Ascending aorta (tissue), 2 donors: ENCODE results near the gene FAM222A. TPM values are rescaled to one million over a fixed set of nuclear protein-coding genes. Genes with fewer than 3 reads are reported as not detected.

Experiments
- DNase-seq, 2 donors: peaks; one replicate each; pipeline ENCODE4 v3.0.0-alpha.2; 2019; ENCODE audit warnings: low spot score in 2 of 2
- H3K27ac ChIP-seq, 2 donors: fragments of 200-600 bp; sonication (generic); one replicate each; pipeline ENCODE4 v1.5.1; 2016 to 2017; ENCODE audit warnings: mild to moderate bottlenecking in 1 of 2
- H3K27me3 ChIP-seq: fragments of 200-600 bp; sonication (generic); one replicate; pipeline ENCODE4 v1.5.1; 2017
- H3K36me3 ChIP-seq, 2 donors: fragments of 200-600 bp; sonication (generic); one replicate each; pipeline ENCODE4 v1.5.1; 2016
- H3K4me1 ChIP-seq, 2 donors: fragments of 200-600 bp; sonication (generic); one replicate each; pipeline ENCODE4 v1.5.1; 2016 to 2017; ENCODE audit warnings: mild to moderate bottlenecking in 1 of 2
- H3K4me3 ChIP-seq, 2 donors: fragments of 200-600 bp; sonication (generic); one replicate each; pipeline ENCODE4 v1.5.1; 2016 to 2017; ENCODE audit warnings: mild to moderate bottlenecking in 1 of 2
- H3K9me3 ChIP-seq, 2 donors: fragments of 200-600 bp; sonication (generic); one replicate each; pipeline ENCODE4 v1.5.1; 2016
- CTCF ChIP-seq, 3 experiments: fragments of 200-600 bp in 2 of 3; fragments of 450-650 bp in 1 of 3; sonication (generic) in 2 of 3; IDR thresholded peaks; one replicate each; pipeline ENCODE4 v1.5.1; 2016 to 2019; ENCODE audit warnings: antibody characterized with exemption in 3 of 3, mild to moderate bottlenecking in 1 of 3, moderate library complexity in 1 of 3
- intact Hi-C: fragments of 100-400 bp; cut with DNase I; formaldehyde crosslinking; loops from one replicate; pipeline ENCODE4 v1.15.1; 2023
- total RNA-seq: library from RNA; depleted of rRNA; stranded (reverse); fragments of >200 nt; gene quantifications from one replicate; pipeline ENCODE4 v1.1.0, GENCODE V29; 2016

Gene FAM222A
- total RNA-seq, 1 donor from 2014 or later = 3.3 TPM

- no peaks in the 10 kb centered on the region for H3K4me1 ChIP-seq
- H3K27ac ChIP-seq = no peak overlapping the region
- no peak overlapping the region for H3K4me3 ChIP-seq
- no peak for TF ChIP-seq CTCF (IDR thresholded peaks at IDR 0.05)
- DNase-seq = peak in 1 of 2 donors; percentile 40
- H3K36me3 ChIP-seq = no peaks in the 10 kb centered on the region
- intact Hi-C loops = no loop called here
- no peaks in the 10 kb centered on the region for H3K27me3 ChIP-seq
- H3K9me3 ChIP-seq = no peaks in the 10 kb centered on the region
These were observed 23.0 kb downstream of the FAM222A start for GRCh38 chr12:109736552-109737108.

GRCh38 chr12:109737126-109737525, 23.5 kb downstream of the FAM222A start:
- intact Hi-C loops = no loop called here
- Histone ChIP-seq H3K9me3 (no peaks in the 10 kb centered on the region), H3K27ac (no peak overlapping the region), H3K36me3 (no peaks in the 10 kb centered on the region), H3K27me3 (no peaks in the 10 kb centered on the region), H3K4me1 (no peaks in the 10 kb centered on the region), H3K4me3 (no peak overlapping the region)
- peak in 1 of 2 donors; percentile 12 for DNase-seq
- TF ChIP-seq CTCF (IDR thresholded peaks at IDR 0.05) = no peak

DNA sequence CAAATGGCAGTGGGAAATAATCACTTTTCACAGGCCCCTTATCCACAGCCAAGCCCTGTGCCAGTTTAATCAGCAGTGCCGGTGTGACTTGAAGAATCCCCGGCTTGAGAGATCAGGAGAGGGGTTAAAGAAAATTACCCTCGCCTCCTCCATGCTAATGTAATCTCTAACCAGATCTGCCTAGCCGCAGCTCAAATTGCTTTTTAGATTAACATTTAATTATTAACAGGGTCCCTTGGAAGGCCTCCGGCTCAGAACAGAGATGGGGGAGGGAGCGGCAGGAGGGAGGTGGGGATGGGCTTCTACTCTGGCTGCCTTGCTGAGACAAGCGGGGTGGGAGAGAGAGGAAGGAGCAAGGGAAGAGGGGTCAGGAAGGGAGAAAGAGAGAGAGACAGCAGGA, 24.0 kb downstream of the FAM222A start:
- intact Hi-C loops = no loop called here
- H3K4me3 ChIP-seq = no peak overlapping the region
- H3K27me3 ChIP-seq = no peaks in the 10 kb centered on the region
- no peaks in the 10 kb centered on the region for H3K36me3 ChIP-seq
- H3K27ac ChIP-seq = no peak overlapping the region
- no peaks in the 10 kb centered on the region for H3K9me3 ChIP-seq
- no peak for DNase-seq
- TF ChIP-seq CTCF (IDR thresholded peaks at IDR 0.05) = no peak
- no peaks in the 10 kb centered on the region for H3K4me1 ChIP-seq

- Histone ChIP-seq H3K4me1 (no peaks in the 10 kb centered on the region), H3K27ac (no peak overlapping the region)
- no peak for TF ChIP-seq CTCF (IDR thresholded peaks at IDR 0.05)
These were observed 24.6 kb downstream of the FAM222A start for GRCh38 chr12:109738209-109738608.

GRCh38 chr12:109738878-109739665, 25.4 kb downstream of the FAM222A start:
- Histone ChIP-seq H3K27ac (no peak overlapping the region), H3K4me3 (no peak overlapping the region), H3K9me3 (no peaks in the 10 kb centered on the region), H3K27me3 (no peaks in the 10 kb centered on the region), H3K4me1 (no peaks in the 10 kb centered on the region), H3K36me3 (no peaks in the 10 kb centered on the region)
- intact Hi-C loops = no loop called here
- DNase-seq = peak in 1 of 2 donors; percentile 52
- no peak for TF ChIP-seq CTCF (IDR thresholded peaks at IDR 0.05)

More at GRCh38 chr12:109738209-109738608, 24.6 kb downstream of the FAM222A start:
- intact Hi-C loops = no loop called here
- Histone ChIP-seq H3K9me3 (no peaks in the 10 kb centered on the region), H3K36me3 (no peaks in the 10 kb centered on the region), H3K27me3 (no peaks in the 10 kb centered on the region), H3K4me3 (no peak overlapping the region)
- peak in 1 of 2 donors; percentile 53 for DNase-seq
